Colonic mucosa (tissue), 4 donors: ENCODE data around the gene NFE2L2. TPM values are rescaled to one million over a fixed set of nuclear protein-coding genes. Genes with fewer than 3 reads are reported as not detected.

ENCODE experiments used
- DNase-seq: peaks from one replicate; pipeline ENCODE4 v3.0.0-alpha.2; 2020
- H3K27ac ChIP-seq: fragments of 200-600 bp; one replicate; pipeline ENCODE4 v1.8.0; 2021
- H3K27me3 ChIP-seq: fragments of 200-600 bp; one replicate; pipeline ENCODE4 v1.8.0; 2021
- H3K36me3 ChIP-seq: fragments of 200-600 bp; one replicate; pipeline ENCODE4 v1.8.0; 2021
- H3K4me1 ChIP-seq: fragments of 200-600 bp; one replicate; pipeline ENCODE4 v1.8.0; 2021; ENCODE audit warnings: mild to moderate bottlenecking
- H3K4me3 ChIP-seq: fragments of 200-600 bp; one replicate; pipeline ENCODE4 v1.8.0; 2021
- H3K9ac ChIP-seq, 2 donors: one replicate each; pipeline ENCODE4 v1.7.0; 2013; ENCODE audit warnings: control low read depth in 2 of 2, low read depth in 2 of 2, low read length in 2 of 2
- H3K9me3 ChIP-seq: fragments of 200-600 bp; one replicate; pipeline ENCODE4 v1.8.0; 2021
- CTCF ChIP-seq: fragments of 200-600 bp; IDR thresholded peaks from one replicate; pipeline ENCODE4 v1.8.0; 2022; ENCODE audit warnings: antibody characterized with exemption, mild to moderate bottlenecking
- intact Hi-C: fragments of 100-400 bp; cut with DNase I; formaldehyde crosslinking; loops from one replicate; pipeline ENCODE4 v1.14.1; 2022
- total RNA-seq, 2 donors: library from RNA; stranded (reverse); fragmentation: NEBNext Ultra II Directional in 1 of 2; extraction: Animal tissue kit (Norgen Biotek cat#: 25700) in 1 of 2; gene quantifications; one replicate each; pipeline ENCODE4 v1.2.1, GENCODE V29; 2021
- donor health status: healthy.
- donor health status: DM: no; HTN: no; CAD: no.
- donor health status: DM: no; HTN: no; CAD: no.

Gene NFE2L2
- total RNA-seq, 2 donors from 2014 or later: 81.5 to 87.6 TPM

GRCh38 chr2:177261116-177262060, 3.1 kb downstream of the NFE2L2 start:
- peak; percentile 16 for DNase-seq
- Histone ChIP-seq H3K27ac (peak overlapping the region; percentile 100), H3K36me3 (no peaks in the 10 kb centered on the region), H3K4me3 (peak overlapping the region; percentile 94), H3K27me3 (no peaks in the 10 kb centered on the region), H3K9ac (peak overlapping the region in 1 of 2 donors; percentile 97), H3K9me3 (no peaks in the 10 kb centered on the region), H3K4me1 (no peaks in the 10 kb centered on the region)
- no peak for TF ChIP-seq CTCF
- intact Hi-C loops: loop anchor here (2.0 to 5.0 kb wide), 2 partner anchors 47 to 71 kb away; no protein-coding TSS in a partner anchor

- no peak for DNase-seq
- no peak overlapping the region for H3K9ac ChIP-seq
- H3K36me3 ChIP-seq: no peaks in the 10 kb centered on the region
- H3K27ac ChIP-seq: no peak overlapping the region
- H3K4me3 ChIP-seq: no peak overlapping the region
- TF ChIP-seq CTCF: no peak
- H3K4me1 ChIP-seq: peaks cover 9% of the 10 kb centered on the region
- intact Hi-C loops: loop anchor here (5.0 kb wide), 1 partner anchor 72 kb away; no protein-coding TSS in a partner anchor
- no peaks in the 10 kb centered on the region for H3K27me3 ChIP-seq
- H3K9me3 ChIP-seq: no peaks in the 10 kb centered on the region
Observed at GRCh38 chr2:177260379-177260778, 4.1 kb downstream of the NFE2L2 start.

GRCh38 chr2:177258059-177258458, 6.5 kb downstream of the NFE2L2 start:
- no peak overlapping the region for H3K4me3 ChIP-seq
- no peak overlapping the region for H3K9ac ChIP-seq
- peaks cover 24% of the 10 kb centered on the region for H3K4me1 ChIP-seq
- TF ChIP-seq CTCF: no peak
- no peaks in the 10 kb centered on the region for H3K36me3 ChIP-seq
- no peak overlapping the region for H3K27ac ChIP-seq
- no peak for DNase-seq
- H3K9me3 ChIP-seq: no peaks in the 10 kb centered on the region
- H3K27me3 ChIP-seq: no peaks in the 10 kb centered on the region
- intact Hi-C loops: no loop called here

GRCh38 chr2:177257471-177257870, 7.1 kb downstream of the NFE2L2 start:
- Histone ChIP-seq H3K9me3 (no peaks in the 10 kb centered on the region), H3K9ac (peak overlapping the region in 1 of 2 donors; percentile 38), H3K4me1 (peaks cover 28% of the 10 kb centered on the region), H3K27ac (no peak overlapping the region), H3K27me3 (no peaks in the 10 kb centered on the region), H3K36me3 (no peaks in the 10 kb centered on the region), H3K4me3 (no peak overlapping the region)
- TF ChIP-seq CTCF: no peak
- intact Hi-C loops: no loop called here
- no peak for DNase-seq

- Histone ChIP-seq H3K27me3 (no peaks in the 10 kb centered on the region), H3K36me3 (no peaks in the 10 kb centered on the region), H3K4me3 (no peak overlapping the region), H3K9me3 (no peaks in the 10 kb centered on the region), H3K9ac (peak overlapping the region in 1 of 2 donors; percentile 38), H3K27ac (no peak overlapping the region), H3K4me1 (peaks cover 33% of the 10 kb centered on the region)
- TF ChIP-seq CTCF: no peak
- intact Hi-C loops: no loop called here
- no peak for DNase-seq
Observed at GRCh38 chr2:177256695-177257094, 7.8 kb downstream of the NFE2L2 start.
